IMR-90 (cell line): ENCODE results near the gene NEUROD2.

ENCODE experiments used
- BHLHE40 ChIP-seq: fragments of 150-350 bp; IDR thresholded peaks from 2 replicates; pipeline ENCODE4 v1.6.1; 2016; ENCODE audit warnings: mild to moderate bottlenecking, low read depth, low read length
- CEBPB ChIP-seq: IDR thresholded peaks from 2 replicates; pipeline ENCODE4 v1.6.1; 2012; ENCODE audit warnings: low read depth, low read length, improper control_type of control experiment
- CHD1 ChIP-seq: IDR thresholded peaks from 2 replicates; pipeline ENCODE4 v1.6.1; 2012; ENCODE audit warnings: low read depth, low read length, improper control_type of control experiment
- CTCF ChIP-seq: conservative IDR thresholded peaks from 2 replicates; pipeline ENCODE4 v1.5.1; 2012; ENCODE audit warnings: mild to moderate bottlenecking, low read depth, low read length, improper control_type of control experiment
- ELK1 ChIP-seq: fragments of 150-350 bp; IDR thresholded peaks from 2 replicates; pipeline ENCODE4 v1.6.1; 2016; ENCODE audit warnings: low read depth, mild to moderate bottlenecking, low read length, moderate library complexity, borderline replicate concordance
- MAZ ChIP-seq: IDR thresholded peaks from 2 replicates; pipeline ENCODE4 v1.6.1; 2012; ENCODE audit warnings: low read depth, mild to moderate bottlenecking, low read length, improper control_type of control experiment, moderate library complexity, borderline replicate concordance
- POLR2A ChIP-seq: IDR thresholded peaks from 2 replicates; pipeline ENCODE4 v1.6.1; 2012; ENCODE audit warnings: mild to moderate bottlenecking, low read depth, low read length
- USF2 ChIP-seq: fragments of 150-350 bp; IDR thresholded peaks from 2 replicates; pipeline ENCODE4 v1.6.1; 2017; ENCODE audit warnings: mild to moderate bottlenecking, antibody characterized with exemption, low read length, low read depth

- TF ChIP-seq MAZ (no peak), POLR2A (no peak), CHD1 (no peak), ELK1 (no peak), CTCF (no peak), CEBPB (no peak), USF2 (no peak), BHLHE40 (no peak)
Observed at GRCh38 chr17:39627047-39627711, 19.5 kb upstream of the NEUROD2 start.
